Liver (tissue), 9 donors: ENCODE measurements around the gene PARP3. TPM values are rescaled to one million over a fixed set of nuclear protein-coding genes. Genes with fewer than 3 reads are reported as not detected.
"Not testable (repeated sequence)": the region's sequence is repeated elsewhere in the genome, so short reads cannot be mapped to it uniquely, and the experiment has no call there.

Source experiments
- DNase-seq: peaks from one replicate; pipeline ENCODE4 v3.0.0-alpha.2; 2017; ENCODE audit warnings: low spot score
- H3K27ac ChIP-seq, 2 donors: one replicate each; pipeline ENCODE4 v1.7.0; 2013; ENCODE audit warnings: inconsistent platforms in 2 of 2, low read length in 2 of 2, control low read depth in 1 of 2, low read depth in 1 of 2, mild to moderate bottlenecking in 1 of 2
- H3K27me3 ChIP-seq, 4 donors: one replicate each; pipeline versions ENCODE4 v1.6.1 to v1.7.0; 2013; ENCODE audit warnings: low read length in 3 of 4, inconsistent platforms in 1 of 4, mild to moderate bottlenecking in 1 of 4, moderate library complexity in 1 of 4; ENCODE audit not compliant: control insufficient read depth in 4 of 4, insufficient read depth in 4 of 4
- H3K36me3 ChIP-seq, 4 donors: one replicate each; pipeline versions ENCODE4 v1.6.1 to v1.7.0; 2013; ENCODE audit warnings: low read length in 3 of 4, mild to moderate bottlenecking in 3 of 4, low read depth in 1 of 4, moderate library complexity in 1 of 4; ENCODE audit not compliant: control insufficient read depth in 4 of 4, insufficient read depth in 3 of 4
- H3K4me1 ChIP-seq, 4 donors: one replicate each; pipeline versions ENCODE4 v1.6.1 to v1.7.0; 2013; ENCODE audit warnings: low read length in 3 of 4, mild to moderate bottlenecking in 3 of 4, moderate library complexity in 1 of 4; ENCODE audit not compliant: control insufficient read depth in 4 of 4, insufficient read depth in 4 of 4
- H3K4me3 ChIP-seq, 3 donors: one replicate each; pipeline versions ENCODE4 v1.6.1 to v1.7.0; 2013; ENCODE audit warnings: low read length in 3 of 3, control low read depth in 1 of 3, low read depth in 1 of 3, mild to moderate bottlenecking in 1 of 3
- H3K9ac ChIP-seq, 2 donors: one replicate each; pipeline ENCODE4 v1.7.0; 2013; ENCODE audit warnings: low read length in 2 of 2, mild to moderate bottlenecking in 2 of 2, moderate library complexity in 2 of 2, control low read depth in 1 of 2, low read depth in 1 of 2
- H3K9me3 ChIP-seq, 4 donors: one replicate each; pipeline versions ENCODE4 v1.6.1 to v1.7.0; 2013; ENCODE audit warnings: low read length in 3 of 4; ENCODE audit not compliant: control insufficient read depth in 4 of 4
- CTCF ChIP-seq: fragments of 150-350 bp; IDR thresholded peaks from 2 replicates; pipeline ENCODE4 v1.5.1; 2017; ENCODE audit warnings: improper control_type of control experiment, low read depth, low read length; ENCODE audit not compliant: missing input control
- EGR1 ChIP-seq, 2 donors: IDR thresholded peaks; 2 replicates each; pipeline ENCODE4 v1.6.1; 2016 to 2018; ENCODE audit warnings: antibody characterized with exemption in 2 of 2, low read depth in 2 of 2
- FOXA1 ChIP-seq: IDR thresholded peaks from 2 replicates; pipeline ENCODE4 v1.6.1; 2016; ENCODE audit warnings: antibody characterized with exemption
- FOXA2 ChIP-seq: IDR thresholded peaks from 2 replicates; pipeline ENCODE4 v1.6.1; 2016; ENCODE audit warnings: antibody characterized with exemption
- HNF4A ChIP-seq, 2 donors: conservative IDR thresholded peaks; 2 replicates each; pipeline ENCODE4 v1.6.1; 2016; ENCODE audit warnings: antibody characterized with exemption in 2 of 2, mild to moderate bottlenecking in 2 of 2
- JUND ChIP-seq, 2 donors: IDR thresholded peaks; 2 replicates each; pipeline ENCODE4 v1.6.1; 2016; ENCODE audit warnings: antibody characterized with exemption in 2 of 2
- MAX ChIP-seq: IDR thresholded peaks from 2 replicates; pipeline ENCODE4 v1.6.1; 2016; ENCODE audit warnings: antibody characterized with exemption
- NR2F2 ChIP-seq: IDR thresholded peaks from 2 replicates; pipeline ENCODE4 v1.6.1; 2016; ENCODE audit warnings: antibody characterized with exemption
- RAD21 ChIP-seq, 2 donors: IDR thresholded peaks; 2 replicates each; pipeline ENCODE4 v1.6.1; 2016; ENCODE audit warnings: antibody characterized with exemption in 2 of 2, mild to moderate bottlenecking in 2 of 2
- RXRA ChIP-seq, 2 donors: IDR thresholded peaks; 2 replicates each; pipeline ENCODE4 v1.6.1; 2017 to 2018; ENCODE audit warnings: antibody characterized with exemption in 2 of 2, mild to moderate bottlenecking in 1 of 2
- SP1 ChIP-seq: IDR thresholded peaks from 2 replicates; pipeline ENCODE4 v1.6.1; 2018; ENCODE audit warnings: antibody characterized with exemption, mild to moderate bottlenecking
- TAF1 ChIP-seq: conservative IDR thresholded peaks from 2 replicates; pipeline ENCODE4 v1.6.1; 2016; ENCODE audit warnings: antibody characterized with exemption, mild to moderate bottlenecking
- YY1 ChIP-seq: IDR thresholded peaks from 2 replicates; pipeline ENCODE4 v1.6.1; 2016; ENCODE audit warnings: antibody characterized with exemption, mild to moderate bottlenecking
- WGBS: extraction: QIAGEN DNeasy Blood & Tissue Kit; methylation state at CpG from one replicate; pipeline ENCODE4 v1.1.7; 2013; 5-methylcytosine and 5-hydroxymethylcytosine counted together
- polyA plus RNA-seq, 2 donors: library from polyadenylated mRNA; stranded (reverse) in 1 of 2; unstranded in 1 of 2; fragments of 200-250 nt in 1 of 2; fragments of >200 nt in 1 of 2; fragmentation: Nextera tagmentation in 1 of 2; extraction: Ambion mirVana in 1 of 2; gene quantifications; one replicate each; pipeline versions ENCODE4 v1.2.1 to v1.2.3, GENCODE V29; 2013 to 2015
- total RNA-seq, 2 donors: library from RNA; depleted of rRNA; stranded (reverse); fragments of >200 nt; gene quantifications; one replicate each; pipeline ENCODE4 v1.2.3, GENCODE V29; 2014
- TF ChIP-seq, protein P1 (sequence below): IDR thresholded peaks from 2 replicates; pipeline ENCODE4 v1.6.1; 2016; ENCODE audit warnings: antibody characterized with exemption
- TF ChIP-seq, protein P2 (sequence below): IDR thresholded peaks from 2 replicates; pipeline ENCODE4 v1.6.1; 2016; ENCODE audit warnings: antibody characterized with exemption
- TF ChIP-seq, protein P3 (sequence below): IDR thresholded peaks from 2 replicates; pipeline ENCODE4 v1.6.1; 2016; ENCODE audit warnings: antibody characterized with exemption, mild to moderate bottlenecking
- donor health status: healthy.
- donor health status: healthy.
- donor health status: healthy.
- donor health status: healthy.
- donor health status: healthy.

The PARP3 gene
- total and polyA plus RNA-seq, 4 donors: 1.5 to 21.4 (median 12.7) TPM

- not testable (repeated sequence) for H3K27ac ChIP-seq, H3K9me3 ChIP-seq, DNase-seq, H3K27me3 ChIP-seq, H3K9ac ChIP-seq, H3K4me3 ChIP-seq
- 88% methylated on average over 10 of the region's 13 CpGs for WGBS
- peaks cover 3 to 22% (median 14%) of the 10 kb centered on the region in 4 donors for H3K36me3 ChIP-seq
- H3K4me1 ChIP-seq: peaks cover 4 to 19% (median 13%) of the 10 kb centered on the region in 4 donors
These were observed 51.5 kb downstream of the PARP3 start for GRCh38 chr3:51993657-51994056.

GRCh38 chr3:51994530-51994929, 52.4 kb downstream of the PARP3 start:
- H3K4me3 ChIP-seq: peak overlapping the region; percentile 9 to 94 (median 52)
- DNase-seq: no peak
- peaks cover 3 to 20% (median 13%) of the 10 kb centered on the region in 4 donors for H3K36me3 ChIP-seq
- peaks cover 4 to 18% (median 13%) of the 10 kb centered on the region in 4 donors for H3K4me1 ChIP-seq
- H3K27me3 ChIP-seq: no peaks in the 10 kb centered on the region
- H3K9me3 ChIP-seq: no peaks in the 10 kb centered on the region
- 73% methylated on average over 2 of the region's 2 CpGs for WGBS
- H3K9ac ChIP-seq: peak overlapping the region; percentile 97 to 99
- H3K27ac ChIP-seq: peak overlapping the region in 1 of 2 donors; percentile 83
- TF ChIP-seq, protein P1, sequence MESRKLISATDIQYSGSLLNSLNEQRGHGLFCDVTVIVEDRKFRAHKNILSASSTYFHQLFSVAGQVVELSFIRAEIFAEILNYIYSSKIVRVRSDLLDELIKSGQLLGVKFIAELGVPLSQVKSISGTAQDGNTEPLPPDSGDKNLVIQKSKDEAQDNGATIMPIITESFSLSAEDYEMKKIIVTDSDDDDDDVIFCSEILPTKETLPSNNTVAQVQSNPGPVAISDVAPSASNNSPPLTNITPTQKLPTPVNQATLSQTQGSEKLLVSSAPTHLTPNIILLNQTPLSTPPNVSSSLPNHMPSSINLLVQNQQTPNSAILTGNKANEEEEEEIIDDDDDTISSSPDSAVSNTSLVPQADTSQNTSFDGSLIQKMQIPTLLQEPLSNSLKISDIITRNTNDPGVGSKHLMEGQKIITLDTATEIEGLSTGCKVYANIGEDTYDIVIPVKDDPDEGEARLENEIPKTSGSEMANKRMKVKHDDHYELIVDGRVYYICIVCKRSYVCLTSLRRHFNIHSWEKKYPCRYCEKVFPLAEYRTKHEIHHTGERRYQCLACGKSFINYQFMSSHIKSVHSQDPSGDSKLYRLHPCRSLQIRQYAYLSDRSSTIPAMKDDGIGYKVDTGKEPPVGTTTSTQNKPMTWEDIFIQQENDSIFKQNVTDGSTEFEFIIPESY: no peak
- TF ChIP-seq JUND (IDR thresholded peaks at IDR 0.05) (no peak), TAF1 (no peak), YY1 (no peak), NR2F2 (no peak), HNF4A (conservative IDR thresholded peaks at IDR 0.05) (no peak), SP1 (no peak), FOXA1 (no peak)
- TF ChIP-seq, protein P2, sequence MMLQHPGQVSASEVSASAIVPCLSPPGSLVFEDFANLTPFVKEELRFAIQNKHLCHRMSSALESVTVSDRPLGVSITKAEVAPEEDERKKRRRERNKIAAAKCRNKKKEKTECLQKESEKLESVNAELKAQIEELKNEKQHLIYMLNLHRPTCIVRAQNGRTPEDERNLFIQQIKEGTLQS: no peak

DNA sequence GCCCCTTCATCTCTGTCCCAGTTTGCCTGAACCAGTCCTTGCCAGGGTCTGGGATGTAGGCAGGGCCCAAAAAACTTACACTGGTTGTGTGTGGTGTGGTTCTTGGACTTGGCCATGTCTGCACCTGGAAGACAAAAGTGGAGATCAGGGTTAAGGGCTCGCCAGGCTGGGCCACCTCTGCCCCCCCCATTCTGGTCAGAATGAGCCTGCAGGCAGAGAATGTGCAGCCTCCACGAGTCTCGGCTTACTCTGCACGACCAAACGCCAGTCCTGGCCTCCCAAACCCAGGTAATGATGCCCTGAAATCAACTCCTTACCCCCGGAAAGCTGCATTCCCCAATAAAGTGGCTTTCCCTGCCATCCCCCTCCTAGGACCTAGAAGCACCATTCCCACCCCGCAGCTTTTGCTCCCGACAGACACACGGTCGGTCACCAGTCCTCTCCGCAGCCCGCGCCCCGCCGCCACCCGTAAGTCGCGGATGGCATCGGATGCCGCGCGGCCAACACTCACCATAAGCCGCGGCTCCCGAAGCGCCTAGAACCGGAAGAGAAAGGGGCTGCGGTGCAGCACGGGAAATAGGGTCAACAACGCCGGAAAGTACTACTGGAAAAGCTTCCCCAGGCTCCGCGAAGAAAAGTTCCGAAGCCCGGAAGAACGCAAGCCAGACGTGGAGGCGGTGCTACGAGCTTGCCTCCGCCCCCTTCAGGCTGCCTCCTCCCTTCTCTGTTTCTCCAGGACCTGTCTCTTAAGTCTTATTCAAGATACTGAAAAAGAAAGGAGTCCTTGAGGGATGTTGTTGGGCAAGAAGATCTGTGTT, 53.4 kb downstream of the PARP3 start, which contains the start of gene RPL29:
TSS of gene RPL29 (minus strand) at position 550 of the 818 bp plus-strand sequence. CDS start at position 116, 434 bp downstream.
- DNase-seq: peak; percentile 91
- peaks cover 3 to 20% (median 13%) of the 10 kb centered on the region in 4 donors for H3K36me3 ChIP-seq
- H3K27ac ChIP-seq: peak within 1 kb of the TSS; percentile 83 to 86
- H3K4me1 ChIP-seq: peaks cover 4 to 18% (median 13%) of the 10 kb centered on the region in 4 donors
- H3K9me3 ChIP-seq: no peaks in the 10 kb centered on the region
- H3K27me3 ChIP-seq: no peaks in the 10 kb centered on the region
- WGBS: under 1% methylated on average over 40 of the region's 40 CpGs
- peak within 1 kb of the TSS; percentile 52 to 94 (median 92) for H3K4me3 ChIP-seq
- H3K9ac ChIP-seq: peak within 1 kb of the TSS; percentile 97 to 99
- peak; percentile 19 for TF ChIP-seq CTCF
- TF ChIP-seq, protein P3, sequence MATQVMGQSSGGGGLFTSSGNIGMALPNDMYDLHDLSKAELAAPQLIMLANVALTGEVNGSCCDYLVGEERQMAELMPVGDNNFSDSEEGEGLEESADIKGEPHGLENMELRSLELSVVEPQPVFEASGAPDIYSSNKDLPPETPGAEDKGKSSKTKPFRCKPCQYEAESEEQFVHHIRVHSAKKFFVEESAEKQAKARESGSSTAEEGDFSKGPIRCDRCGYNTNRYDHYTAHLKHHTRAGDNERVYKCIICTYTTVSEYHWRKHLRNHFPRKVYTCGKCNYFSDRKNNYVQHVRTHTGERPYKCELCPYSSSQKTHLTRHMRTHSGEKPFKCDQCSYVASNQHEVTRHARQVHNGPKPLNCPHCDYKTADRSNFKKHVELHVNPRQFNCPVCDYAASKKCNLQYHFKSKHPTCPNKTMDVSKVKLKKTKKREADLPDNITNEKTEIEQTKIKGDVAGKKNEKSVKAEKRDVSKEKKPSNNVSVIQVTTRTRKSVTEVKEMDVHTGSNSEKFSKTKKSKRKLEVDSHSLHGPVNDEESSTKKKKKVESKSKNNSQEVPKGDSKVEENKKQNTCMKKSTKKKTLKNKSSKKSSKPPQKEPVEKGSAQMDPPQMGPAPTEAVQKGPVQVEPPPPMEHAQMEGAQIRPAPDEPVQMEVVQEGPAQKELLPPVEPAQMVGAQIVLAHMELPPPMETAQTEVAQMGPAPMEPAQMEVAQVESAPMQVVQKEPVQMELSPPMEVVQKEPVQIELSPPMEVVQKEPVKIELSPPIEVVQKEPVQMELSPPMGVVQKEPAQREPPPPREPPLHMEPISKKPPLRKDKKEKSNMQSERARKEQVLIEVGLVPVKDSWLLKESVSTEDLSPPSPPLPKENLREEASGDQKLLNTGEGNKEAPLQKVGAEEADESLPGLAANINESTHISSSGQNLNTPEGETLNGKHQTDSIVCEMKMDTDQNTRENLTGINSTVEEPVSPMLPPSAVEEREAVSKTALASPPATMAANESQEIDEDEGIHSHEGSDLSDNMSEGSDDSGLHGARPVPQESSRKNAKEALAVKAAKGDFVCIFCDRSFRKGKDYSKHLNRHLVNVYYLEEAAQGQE: peak; percentile 93
- peak in 1 of 2 donors; percentile 63 for TF ChIP-seq EGR1 (IDR thresholded peaks at IDR 0.05; ENCODE audit: low read depth in 2 of 2)
- peak; percentile 70 for TF ChIP-seq SP1
- TF ChIP-seq MAX: peak; percentile 88
- TF ChIP-seq FOXA2: peak; percentile 29
- peak; percentile 57 to 77 for TF ChIP-seq RXRA (IDR thresholded peaks at IDR 0.05)
- peak; percentile 86 for TF ChIP-seq NR2F2
- peak; percentile 65 to 73 for TF ChIP-seq RAD21 (IDR thresholded peaks at IDR 0.05)
- TF ChIP-seq, protein P1: no peak
- TF ChIP-seq FOXA1: peak; percentile 59
- TF ChIP-seq HNF4A (conservative IDR thresholded peaks at IDR 0.05): peak; percentile 44 to 46
